K562 (cell line): ENCODE results near the gene PLEKHG3. TPM values are rescaled to one million over a fixed set of nuclear protein-coding genes. Genes with fewer than 3 reads are reported as not detected.

ENCODE experiments used
- ATAC-seq: fragments of 200-7000 bp; cut with Tn5 transposase; 3 replicates; pipeline ENCODE4 v1.9.1; 2020; ENCODE audit warnings: moderate library complexity
- BruUV-seq: library from RNA; stranded (reverse); fragments of 400-500 nt; replicated peaks from 2 replicates; lab custom pipeline; 2021; lab: Mats Ljungman, UMichigan
- CTCF ChIA-PET: fragments of 300-600 bp; formaldehyde crosslinking; extraction: SDS; loops from one replicate; lab custom pipeline; 2021; ENCODE audit warnings: low intra/inter-chr PET ratio; lab: Yijun Ruan, JAX
- POLR2A ChIA-PET: fragments of 300-600, 350-650 bp; sonication (Branson Sonifier 250); formaldehyde crosslinking; extraction: SDS; loops from one replicate; lab custom pipeline; 2021; ENCODE audit warnings: antibody characterized with exemption, inconsistent platforms; lab: Yijun Ruan, JAX
- DNase-seq, 4 experiments: peaks; one replicate each; pipeline versions ENCODE4 v3.0.0 to v3.0.0-alpha.2; 2011 to 2018; ENCODE audit warnings: low spot score in 3 of 4, mixed read lengths in 3 of 4; ENCODE audit errors: extremely low read depth in 1 of 4
- FAIRE-seq: peaks from 2 replicates; lab custom pipeline; 2011; peaks lifted over from hg19 to GRCh38; lab: Jason Lieb, UNC
- H2AFZ ChIP-seq: 2 replicates; pipeline ENCODE4 v1.6.0; 2011; ENCODE audit warnings: low read depth, low read length, control low read depth, inconsistent platforms
- H3K27ac ChIP-seq: fragments of 200-600 bp; 3 replicates; pipeline ENCODE4 v1.8.0; 2011; ENCODE audit warnings: low read depth, mild to moderate bottlenecking, control low read depth, inconsistent platforms, low read length, moderate library complexity, mixed read lengths; ENCODE audit errors: extremely low read depth
- H3K27me3 ChIP-seq, 2 experiments: fragments of 300-600 bp in 1 of 2; 2 replicates in 1 of 2; 3 replicates in 1 of 2; pipeline versions ENCODE4 v1.6.0 to v1.8.0; 2011; ENCODE audit warnings: inconsistent platforms in 2 of 2, low read length in 2 of 2, mild to moderate bottlenecking in 1 of 2, mixed read lengths in 1 of 2, moderate library complexity in 1 of 2; ENCODE audit not compliant: control insufficient read depth in 2 of 2, insufficient read depth in 2 of 2
- H3K36me3 ChIP-seq: fragments of 300-600 bp; 3 replicates; pipeline ENCODE4 v1.8.0; 2011; ENCODE audit warnings: mild to moderate bottlenecking, low read length, inconsistent platforms; ENCODE audit not compliant: control insufficient read depth, insufficient read depth
- H3K4me1 ChIP-seq, 2 experiments: fragments of 200-600 bp in 1 of 2; replicated peaks in 1 of 2; 2 replicates in 1 of 2; 3 replicates in 1 of 2; pipeline versions ENCODE4 v1.5.1 to v1.8.0; 2011; ENCODE audit warnings: inconsistent platforms in 2 of 2, low read length in 2 of 2, mild to moderate bottlenecking in 1 of 2, mixed read lengths in 1 of 2, moderate library complexity in 1 of 2; ENCODE audit not compliant: control insufficient read depth in 2 of 2, insufficient read depth in 2 of 2
- H3K4me2 ChIP-seq: 2 replicates; pipeline ENCODE4 v1.6.1; 2011; ENCODE audit warnings: low read length, control low read depth, inconsistent platforms, mixed read lengths; ENCODE audit not compliant: insufficient read depth
- H3K4me3 ChIP-seq: fragments of 200-600 bp; sonication (generic), shearing (Covaris generic); 2 replicates; pipeline ENCODE4 v1.5.1; 2016; ENCODE audit warnings: control low read depth, inconsistent platforms
- H3K79me2 ChIP-seq: fragments of 200-600 bp; 3 replicates; pipeline ENCODE4 v1.8.0; 2011; ENCODE audit warnings: low read length, inconsistent platforms; ENCODE audit not compliant: control insufficient read depth, insufficient read depth
- H3K9ac ChIP-seq, 2 experiments: 2 replicates each; pipeline versions ENCODE4 v1.6.0 to v1.6.1; 2011; ENCODE audit warnings: low read depth in 2 of 2, low read length in 2 of 2, control low read depth in 1 of 2, inconsistent platforms in 1 of 2, mild to moderate bottlenecking in 1 of 2, mixed read lengths in 1 of 2; ENCODE audit not compliant: insufficient read depth in 1 of 2
- H3K9me1 ChIP-seq: one replicate; pipeline ENCODE4 v1.6.0; 2011; ENCODE audit warnings: inconsistent platforms, mild to moderate bottlenecking, low read length, moderate library complexity; ENCODE audit not compliant: control insufficient read depth, insufficient read depth
- H3K9me3 ChIP-seq: replicated peaks from 2 replicates; pipeline ENCODE4 v1.5.1; 2011; ENCODE audit warnings: low read depth, low read length, inconsistent platforms; ENCODE audit not compliant: control insufficient read depth, insufficient read depth
- H4K20me1 ChIP-seq: replicated peaks from 2 replicates; pipeline ENCODE4 v1.6.1; 2011; ENCODE audit warnings: low read length, inconsistent platforms, mixed read lengths; ENCODE audit not compliant: control insufficient read depth, insufficient read depth
- BRF1 ChIP-seq: IDR thresholded peaks from 3 replicates; pipeline ENCODE4 v1.6.1; 2011; ENCODE audit warnings: borderline replicate concordance, mild to moderate bottlenecking; ENCODE audit not compliant: insufficient read length; ENCODE audit errors: extremely low read depth
- DPF2 ChIP-seq: fragments of 450-650 bp; IDR thresholded peaks from 2 replicates; pipeline ENCODE4 v1.6.1; 2016
- HMGN3 ChIP-seq: IDR thresholded peaks from 2 replicates; pipeline ENCODE4 v1.6.1; 2011; ENCODE audit warnings: borderline replicate concordance, low read depth, mild to moderate bottlenecking, mixed read lengths, low read length; ENCODE audit not compliant: insufficient read length; ENCODE audit errors: extremely low read depth
- MEIS2 ChIP-seq: fragments of 450-650 bp; IDR thresholded peaks from 2 replicates; pipeline ENCODE4 v1.6.1; 2014; ENCODE audit warnings: mild to moderate bottlenecking; ENCODE audit not compliant: partially characterized antibody
- MYNN ChIP-seq, 2 experiments: sonication (generic); formaldehyde crosslinking in 1 of 2; IDR thresholded peaks; 2 replicates each; pipeline versions ENCODE4 v1.5.0 to v1.6.1; 2016 to 2020; ENCODE audit warnings: antibody characterized with exemption in 1 of 2, missing genetic modification reagents in 1 of 2
- NR2C1 ChIP-seq, 2 experiments: fragments of 450-650 bp; IDR thresholded peaks; 2 replicates each; pipeline ENCODE4 v1.6.1; 2017; ENCODE audit warnings: mild to moderate bottlenecking in 2 of 2, antibody characterized with exemption in 1 of 2, inconsistent platforms in 1 of 2, missing compliant biosample characterization in 1 of 2, missing genetic modification characterization in 1 of 2
- PKNOX1 ChIP-seq: fragments of 450-650 bp; IDR thresholded peaks from 2 replicates; pipeline ENCODE4 v1.6.1; 2016
- POU5F1 ChIP-seq: fragments of 150-350 bp; IDR thresholded peaks from 2 replicates; pipeline ENCODE4 v1.6.1; 2014; ENCODE audit warnings: borderline replicate concordance, low read length, low read depth, mild to moderate bottlenecking; ENCODE audit not compliant: partially characterized antibody
- PPARD ChIP-seq: fragments of 250-450 bp; sonication (Bioruptor Pico); IDR thresholded peaks from 2 replicates; pipeline ENCODE4 v1.8.0; 2022; ENCODE audit warnings: inconsistent platforms, mild to moderate bottlenecking, moderate library complexity
- SRSF1 ChIP-seq: fragments of 200-400 bp; formaldehyde crosslinking; IDR thresholded peaks from 2 replicates; pipeline ENCODE4 v1.6.1; 2017; ENCODE audit warnings: mild to moderate bottlenecking, low read depth, low read length, moderate library complexity
- ZNF232 ChIP-seq: sonication (generic); formaldehyde crosslinking; IDR thresholded peaks from 2 replicates; pipeline ENCODE4 v1.8.0; 2022; ENCODE audit warnings: mild to moderate bottlenecking, missing genetic modification reagents
- ZNF764 ChIP-seq: fragments of 250-450 bp; sonication (Bioruptor Pico); IDR thresholded peaks from 2 replicates; pipeline ENCODE4 v1.4.0; 2020; ENCODE audit warnings: low read depth, mild to moderate bottlenecking, moderate library complexity
- WGBS: fragments of 100-300 bp; shearing (Covaris generic); methylation state at CpG from one replicate; pipeline ENCODE4 v1.1.6; 2016; ENCODE audit warnings: low coverage, mixed read lengths; ENCODE audit not compliant: insufficient coverage; ENCODE audit errors: missing lambda C conversion rate; 5-methylcytosine and 5-hydroxymethylcytosine counted together
- in situ Hi-C: fragments of 300-500 bp; cut with MboI; formaldehyde crosslinking; loops from 4 replicates; pipeline ENCODE4 v1.15.0; 2018; ENCODE audit warnings: inconsistent platforms, mixed read lengths
- intact Hi-C: fragments of 100-400 bp; cut with micrococcal nuclease; formaldehyde crosslinking; loops from 2 replicates; pipeline ENCODE4 v1.14.2; 2022
- polyA plus RNA-seq, 8 experiments: library from polyadenylated mRNA; depleted of rRNA in 4 of 8; stranded (reverse) in 5 of 8; unstranded in 3 of 8; fragments of >200 nt; fragmentation: Nextera tagmentation in 2 of 8; fragmentation: Illumina TruSeq in 1 of 8; extraction: Ambion mirVana in 2 of 8; extraction: Trizol in 1 of 8; gene quantifications; 2 replicates each; pipeline versions ENCODE4 v1.2.1 to v1.2.3, GENCODE V29; 2011 to 2014; ENCODE audit warnings: inconsistent platforms in 1 of 8, missing spikeins in 1 of 8
- total RNA-seq, 7 experiments: library from RNA; depleted of rRNA in 6 of 7; stranded (reverse); fragments of >200 nt in 6 of 7; fragmentation: Illumina TruSeq in 2 of 7; extraction: Trizol in 2 of 7; gene quantifications; 2 replicates each; pipeline versions ENCODE4 v1.2.1 to v1.2.3, GENCODE V29; 2011 to 2021; ENCODE audit warnings: low replicate concordance in 1 of 7
- TF ChIP-seq, protein P1 (sequence below): fragments of 250-450 bp; sonication (Bioruptor Pico); IDR thresholded peaks from 2 replicates; pipeline ENCODE4 v1.8.0; 2021; ENCODE audit warnings: borderline replicate concordance, mild to moderate bottlenecking, moderate library complexity; ENCODE audit not compliant: poor library complexity, severe bottlenecking
- TF ChIP-seq, protein P2 (sequence below): fragments of 250-450 bp; sonication (Bioruptor Pico); IDR thresholded peaks from 2 replicates; pipeline ENCODE4 v1.6.1; 2021; ENCODE audit warnings: mild to moderate bottlenecking
- TF ChIP-seq, protein P3 (sequence below): fragments of 450-650 bp; formaldehyde crosslinking; IDR thresholded peaks from 2 replicates; pipeline ENCODE4 v1.4.0; 2022; ENCODE audit warnings: missing genetic modification characterization
- TF ChIP-seq, protein P4 (sequence below), 2 experiments: fragments of 200-800 bp in 1 of 2; sonication (Bioruptor generic) in 1 of 2; sonication (generic) in 1 of 2; formaldehyde crosslinking in 1 of 2; IDR thresholded peaks in 1 of 2; conservative IDR thresholded peaks in 1 of 2; 2 replicates each; pipeline versions ENCODE4 v1.5.0 to v1.6.1; 2016 to 2020; ENCODE audit warnings: missing compliant biosample characterization in 1 of 2, missing genetic modification characterization in 1 of 2, missing genetic modification reagents in 1 of 2

Gene PLEKHG3
- total and polyA plus RNA-seq, 9 of the 15 experiments (the other 6 are each of a cell fraction or from before 2014, with no cell fraction given): 0.04 to 0.16 TPM; not detected in 7

DNA sequence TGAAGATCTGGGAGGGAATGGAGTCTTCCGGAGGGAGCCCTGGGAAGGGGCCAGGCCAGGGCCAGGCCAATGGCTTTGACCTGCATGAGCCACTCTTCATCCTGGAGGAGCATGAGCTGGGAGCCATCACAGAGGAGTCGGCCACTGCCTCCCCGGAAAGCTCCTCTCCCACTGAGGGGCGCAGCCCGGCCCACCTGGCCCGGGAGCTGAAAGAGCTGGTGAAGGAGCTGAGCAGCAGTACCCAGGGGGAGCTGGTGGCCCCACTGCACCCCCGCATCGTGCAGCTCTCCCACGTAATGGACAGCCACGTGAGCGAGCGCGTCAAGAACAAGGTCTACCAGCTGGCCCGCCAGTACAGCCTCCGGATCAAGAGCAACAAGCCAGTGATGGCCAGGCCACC lies 37.7 kb downstream of the PLEKHG3 start:
- FAIRE-seq (no peak), DNase-seq (no peak), ATAC-seq (no peak)
- in situ Hi-C loops (no loop called here), intact Hi-C loops (no loop called here)
- no peaks in the 10 kb centered on the region for H3K9me3 ChIP-seq
- H3K9me1 ChIP-seq: no peaks in the 10 kb centered on the region
- WGBS: 3% methylated on average over 10 of the region's 15 CpGs
- H3K4me2 ChIP-seq: no peak overlapping the region
- H4K20me1 ChIP-seq: no peaks in the 10 kb centered on the region; the same call in 1 of the 2 replicates
- no peak overlapping the region for H3K27ac ChIP-seq
- H3K9ac ChIP-seq: no peak overlapping the region
- no TSS peak for BruUV-seq
- POLR2A ChIA-PET: interaction anchor here (0.5 to 1.7 kb wide), 5 partner anchors 9 to 1262 kb away, joined by 3 read pairs; no protein-coding TSS in a partner anchor
- H3K4me1 ChIP-seq: no peaks in the 10 kb centered on the region; a peak in 1 of 5 replicates
- H3K79me2 ChIP-seq: no peaks in the 10 kb centered on the region
- no peak overlapping the region for H3K4me3 ChIP-seq
- H3K27me3 ChIP-seq: peaks cover 12 to 89% of the 10 kb centered on the region in 2 experiments
- no peaks in the 10 kb centered on the region for H3K36me3 ChIP-seq
- CTCF ChIA-PET: no interaction called here
- no peak overlapping the region for H2AFZ ChIP-seq
- TF ChIP-seq NR2C1 (IDR thresholded peaks at IDR 0.05) (no peak), NR2C1 (tag; IDR thresholded peaks at IDR 0.05) (no peak), SRSF1 (no peak), MYNN (IDR thresholded peaks at IDR 0.05) (no peak), MYNN (CRISPR knock-in tag; IDR thresholded peaks at IDR 0.05) (no peak), MEIS2 (no peak), ZNF764 (no peak), PKNOX1 (no peak), PPARD (no peak), POU5F1 (no peak), ZNF232 (CRISPR knock-in tag) (no peak), DPF2 (no peak), HMGN3 (no peak), BRF1 (no peak)
- TF ChIP-seq, protein P1, sequence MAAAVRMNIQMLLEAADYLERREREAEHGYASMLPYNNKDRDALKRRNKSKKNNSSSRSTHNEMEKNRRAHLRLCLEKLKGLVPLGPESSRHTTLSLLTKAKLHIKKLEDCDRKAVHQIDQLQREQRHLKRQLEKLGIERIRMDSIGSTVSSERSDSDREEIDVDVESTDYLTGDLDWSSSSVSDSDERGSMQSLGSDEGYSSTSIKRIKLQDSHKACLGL: no peak
- TF ChIP-seq, protein P2, sequence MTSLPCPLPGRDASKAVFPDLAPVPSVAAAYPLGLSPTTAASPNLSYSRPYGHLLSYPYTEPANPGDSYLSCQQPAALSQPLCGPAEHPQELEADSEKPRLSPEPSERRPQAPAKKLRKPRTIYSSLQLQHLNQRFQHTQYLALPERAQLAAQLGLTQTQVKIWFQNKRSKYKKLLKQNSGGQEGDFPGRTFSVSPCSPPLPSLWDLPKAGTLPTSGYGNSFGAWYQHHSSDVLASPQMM: no peak
- TF ChIP-seq, protein P3, sequence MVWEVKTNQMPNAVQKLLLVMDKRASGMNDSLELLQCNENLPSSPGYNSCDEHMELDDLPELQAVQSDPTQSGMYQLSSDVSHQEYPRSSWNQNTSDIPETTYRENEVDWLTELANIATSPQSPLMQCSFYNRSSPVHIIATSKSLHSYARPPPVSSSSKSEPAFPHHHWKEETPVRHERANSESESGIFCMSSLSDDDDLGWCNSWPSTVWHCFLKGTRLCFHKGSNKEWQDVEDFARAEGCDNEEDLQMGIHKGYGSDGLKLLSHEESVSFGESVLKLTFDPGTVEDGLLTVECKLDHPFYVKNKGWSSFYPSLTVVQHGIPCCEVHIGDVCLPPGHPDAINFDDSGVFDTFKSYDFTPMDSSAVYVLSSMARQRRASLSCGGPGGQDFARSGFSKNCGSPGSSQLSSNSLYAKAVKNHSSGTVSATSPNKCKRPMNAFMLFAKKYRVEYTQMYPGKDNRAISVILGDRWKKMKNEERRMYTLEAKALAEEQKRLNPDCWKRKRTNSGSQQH (CRISPR knock-in tag): no peak
- TF ChIP-seq, protein P4, sequence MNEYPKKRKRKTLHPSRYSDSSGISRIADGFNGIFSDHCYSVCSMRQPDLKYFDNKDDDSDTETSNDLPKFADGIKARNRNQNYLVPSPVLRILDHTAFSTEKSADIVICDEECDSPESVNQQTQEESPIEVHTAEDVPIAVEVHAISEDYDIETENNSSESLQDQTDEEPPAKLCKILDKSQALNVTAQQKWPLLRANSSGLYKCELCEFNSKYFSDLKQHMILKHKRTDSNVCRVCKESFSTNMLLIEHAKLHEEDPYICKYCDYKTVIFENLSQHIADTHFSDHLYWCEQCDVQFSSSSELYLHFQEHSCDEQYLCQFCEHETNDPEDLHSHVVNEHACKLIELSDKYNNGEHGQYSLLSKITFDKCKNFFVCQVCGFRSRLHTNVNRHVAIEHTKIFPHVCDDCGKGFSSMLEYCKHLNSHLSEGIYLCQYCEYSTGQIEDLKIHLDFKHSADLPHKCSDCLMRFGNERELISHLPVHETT (CRISPR knock-in tag; conservative IDR thresholded peaks at IDR 0.05 in 1 of 2, IDR thresholded peaks at IDR 0.05 in 1 of 2): no peak
